K562 (cell line): ENCODE results near the gene SYT7. TPM values are rescaled to one million over a fixed set of nuclear protein-coding genes. Genes with fewer than 3 reads are reported as not detected.

Source experiments
- ATAC-seq: fragments of 200-7000 bp; cut with Tn5 transposase; 3 replicates; pipeline ENCODE4 v1.9.1; 2020; ENCODE audit warnings: moderate library complexity
- BruUV-seq: library from RNA; stranded (reverse); fragments of 400-500 nt; replicated peaks from 2 replicates; lab custom pipeline; 2021; lab: Mats Ljungman, UMichigan
- CTCF ChIA-PET: fragments of 300-600 bp; formaldehyde crosslinking; extraction: SDS; loops from one replicate; lab custom pipeline; 2021; ENCODE audit warnings: low intra/inter-chr PET ratio; lab: Yijun Ruan, JAX
- POLR2A ChIA-PET: fragments of 300-600, 350-650 bp; sonication (Branson Sonifier 250); formaldehyde crosslinking; extraction: SDS; loops from one replicate; lab custom pipeline; 2021; ENCODE audit warnings: antibody characterized with exemption, inconsistent platforms; lab: Yijun Ruan, JAX
- DNase-seq, 4 experiments: peaks; one replicate each; pipeline versions ENCODE4 v3.0.0 to v3.0.0-alpha.2; 2011 to 2018; ENCODE audit warnings: low spot score in 3 of 4, mixed read lengths in 3 of 4; ENCODE audit errors: extremely low read depth in 1 of 4
- FAIRE-seq: peaks from 2 replicates; lab custom pipeline; 2011; peaks lifted over from hg19 to GRCh38; lab: Jason Lieb, UNC
- H2AFZ ChIP-seq: 2 replicates; pipeline ENCODE4 v1.6.0; 2011; ENCODE audit warnings: low read depth, low read length, control low read depth, inconsistent platforms
- H3K27ac ChIP-seq: fragments of 200-600 bp; 3 replicates; pipeline ENCODE4 v1.8.0; 2011; ENCODE audit warnings: low read depth, mild to moderate bottlenecking, control low read depth, inconsistent platforms, low read length, moderate library complexity, mixed read lengths; ENCODE audit errors: extremely low read depth
- H3K27me3 ChIP-seq, 2 experiments: fragments of 300-600 bp in 1 of 2; 2 replicates in 1 of 2; 3 replicates in 1 of 2; pipeline versions ENCODE4 v1.6.0 to v1.8.0; 2011; ENCODE audit warnings: inconsistent platforms in 2 of 2, low read length in 2 of 2, mild to moderate bottlenecking in 1 of 2, mixed read lengths in 1 of 2, moderate library complexity in 1 of 2; ENCODE audit not compliant: control insufficient read depth in 2 of 2, insufficient read depth in 2 of 2
- H3K36me3 ChIP-seq: fragments of 300-600 bp; 3 replicates; pipeline ENCODE4 v1.8.0; 2011; ENCODE audit warnings: mild to moderate bottlenecking, low read length, inconsistent platforms; ENCODE audit not compliant: control insufficient read depth, insufficient read depth
- H3K4me1 ChIP-seq, 2 experiments: fragments of 200-600 bp in 1 of 2; replicated peaks in 1 of 2; 2 replicates in 1 of 2; 3 replicates in 1 of 2; pipeline versions ENCODE4 v1.5.1 to v1.8.0; 2011; ENCODE audit warnings: inconsistent platforms in 2 of 2, low read length in 2 of 2, mild to moderate bottlenecking in 1 of 2, mixed read lengths in 1 of 2, moderate library complexity in 1 of 2; ENCODE audit not compliant: control insufficient read depth in 2 of 2, insufficient read depth in 2 of 2
- H3K4me2 ChIP-seq: 2 replicates; pipeline ENCODE4 v1.6.1; 2011; ENCODE audit warnings: low read length, control low read depth, inconsistent platforms, mixed read lengths; ENCODE audit not compliant: insufficient read depth
- H3K4me3 ChIP-seq: fragments of 200-600 bp; sonication (generic), shearing (Covaris generic); 2 replicates; pipeline ENCODE4 v1.5.1; 2016; ENCODE audit warnings: control low read depth, inconsistent platforms
- H3K79me2 ChIP-seq: fragments of 200-600 bp; 3 replicates; pipeline ENCODE4 v1.8.0; 2011; ENCODE audit warnings: low read length, inconsistent platforms; ENCODE audit not compliant: control insufficient read depth, insufficient read depth
- H3K9ac ChIP-seq, 2 experiments: 2 replicates each; pipeline versions ENCODE4 v1.6.0 to v1.6.1; 2011; ENCODE audit warnings: low read depth in 2 of 2, low read length in 2 of 2, control low read depth in 1 of 2, inconsistent platforms in 1 of 2, mild to moderate bottlenecking in 1 of 2, mixed read lengths in 1 of 2; ENCODE audit not compliant: insufficient read depth in 1 of 2
- H3K9me1 ChIP-seq: one replicate; pipeline ENCODE4 v1.6.0; 2011; ENCODE audit warnings: inconsistent platforms, mild to moderate bottlenecking, low read length, moderate library complexity; ENCODE audit not compliant: control insufficient read depth, insufficient read depth
- H3K9me3 ChIP-seq: replicated peaks from 2 replicates; pipeline ENCODE4 v1.5.1; 2011; ENCODE audit warnings: low read depth, low read length, inconsistent platforms; ENCODE audit not compliant: control insufficient read depth, insufficient read depth
- H4K20me1 ChIP-seq: replicated peaks from 2 replicates; pipeline ENCODE4 v1.6.1; 2011; ENCODE audit warnings: low read length, inconsistent platforms, mixed read lengths; ENCODE audit not compliant: control insufficient read depth, insufficient read depth
- BDP1 ChIP-seq: IDR thresholded peaks from 3 replicates; pipeline ENCODE4 v1.6.1; 2011; ENCODE audit not compliant: insufficient read length, insufficient read depth
- HDAC2 ChIP-seq: fragments of 450-650 bp; IDR thresholded peaks from 2 replicates; pipeline ENCODE4 v1.6.1; 2016; ENCODE audit warnings: mild to moderate bottlenecking
- ZBTB17 ChIP-seq: fragments of 450-650 bp; formaldehyde crosslinking; IDR thresholded peaks from 2 replicates; pipeline ENCODE4 v1.4.0; 2020; ENCODE audit warnings: mild to moderate bottlenecking
- ZNF140 ChIP-seq: fragments of 250-450 bp; sonication (Bioruptor Pico); IDR thresholded peaks from 2 replicates; pipeline ENCODE4 v1.8.0; 2021; ENCODE audit warnings: moderate library complexity, mild to moderate bottlenecking, inconsistent platforms
- WGBS: fragments of 100-300 bp; shearing (Covaris generic); methylation state at CpG from one replicate; pipeline ENCODE4 v1.1.6; 2016; ENCODE audit warnings: low coverage, mixed read lengths; ENCODE audit not compliant: insufficient coverage; ENCODE audit errors: missing lambda C conversion rate; 5-methylcytosine and 5-hydroxymethylcytosine counted together
- in situ Hi-C: fragments of 300-500 bp; cut with MboI; formaldehyde crosslinking; loops from 4 replicates; pipeline ENCODE4 v1.15.0; 2018; ENCODE audit warnings: inconsistent platforms, mixed read lengths
- intact Hi-C: fragments of 100-400 bp; cut with micrococcal nuclease; formaldehyde crosslinking; loops from 2 replicates; pipeline ENCODE4 v1.14.2; 2022
- polyA plus RNA-seq, 8 experiments: library from polyadenylated mRNA; depleted of rRNA in 4 of 8; stranded (reverse) in 5 of 8; unstranded in 3 of 8; fragments of >200 nt; fragmentation: Nextera tagmentation in 2 of 8; fragmentation: Illumina TruSeq in 1 of 8; extraction: Ambion mirVana in 2 of 8; extraction: Trizol in 1 of 8; gene quantifications; 2 replicates each; pipeline versions ENCODE4 v1.2.1 to v1.2.3, GENCODE V29; 2011 to 2014; ENCODE audit warnings: inconsistent platforms in 1 of 8, missing spikeins in 1 of 8
- total RNA-seq, 7 experiments: library from RNA; depleted of rRNA in 6 of 7; stranded (reverse); fragments of >200 nt in 6 of 7; fragmentation: Illumina TruSeq in 2 of 7; extraction: Trizol in 2 of 7; gene quantifications; 2 replicates each; pipeline versions ENCODE4 v1.2.1 to v1.2.3, GENCODE V29; 2011 to 2021; ENCODE audit warnings: low replicate concordance in 1 of 7
- TF ChIP-seq, protein P1 (sequence below), 2 experiments: fragments of 450-650 bp in 1 of 2; sonication (generic) in 1 of 2; formaldehyde crosslinking in 1 of 2; IDR thresholded peaks in 1 of 2; conservative IDR thresholded peaks in 1 of 2; 2 replicates each; pipeline versions ENCODE4 v1.6.1 to v1.8.1; 2016 to 2023; ENCODE audit warnings: mild to moderate bottlenecking in 2 of 2, moderate library complexity in 2 of 2, inconsistent platforms in 1 of 2, missing genetic modification reagents in 1 of 2

The SYT7 gene
- total and polyA plus RNA-seq, 9 of the 15 experiments (the other 6 are each of a cell fraction or from before 2014, with no cell fraction given) = 0.01 to 0.51 (median 0.16) TPM; not detected in 1

DNA sequence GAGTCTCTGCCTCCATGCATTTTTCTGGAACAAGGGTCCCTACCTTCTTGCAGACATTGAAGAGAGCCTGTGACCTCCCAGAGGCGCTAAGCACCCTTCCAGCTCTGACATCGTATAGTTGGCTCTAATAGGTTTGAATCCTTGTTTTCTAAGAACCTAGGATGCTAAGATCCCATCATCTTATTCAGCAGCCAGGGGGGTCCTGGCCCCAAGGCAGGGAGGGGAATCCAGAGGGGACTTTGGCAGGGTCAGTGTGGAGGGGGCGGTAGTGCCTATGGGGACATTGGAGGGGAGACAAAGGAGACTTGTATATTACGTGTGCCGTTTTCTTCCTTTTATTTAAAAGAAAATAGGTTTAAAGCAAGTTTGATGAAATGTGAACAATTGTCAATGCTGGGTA, 75.8 kb downstream of the SYT7 start:
- H3K4me1 ChIP-seq = peaks cover 0 to 23% of the 10 kb centered on the region in 2 experiments; a peak in 3 of 5 replicates
- in situ Hi-C loops (no loop called here), intact Hi-C loops (no loop called here)
- ATAC-seq (no peak), DNase-seq (no peak), FAIRE-seq (no peak)
- H3K4me2 ChIP-seq = no peak overlapping the region
- TF ChIP-seq BDP1 = no peak
- no peak for TF ChIP-seq HDAC2
- TF ChIP-seq ZNF140 = no peak
- no peak for TF ChIP-seq ZBTB17 (CRISPR knock-in tag)
- TF ChIP-seq, protein P1, sequence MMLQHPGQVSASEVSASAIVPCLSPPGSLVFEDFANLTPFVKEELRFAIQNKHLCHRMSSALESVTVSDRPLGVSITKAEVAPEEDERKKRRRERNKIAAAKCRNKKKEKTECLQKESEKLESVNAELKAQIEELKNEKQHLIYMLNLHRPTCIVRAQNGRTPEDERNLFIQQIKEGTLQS (IDR thresholded peaks at IDR 0.05) = no peak
- TF ChIP-seq, protein P1 (CRISPR knock-in tag; conservative IDR thresholded peaks at IDR 0.05) = no peak
- no TSS peak for BruUV-seq
- peaks cover 13 to 58% of the 10 kb centered on the region in 2 experiments for H3K27me3 ChIP-seq
- no peak overlapping the region for H3K27ac ChIP-seq
- no peaks in the 10 kb centered on the region for H3K36me3 ChIP-seq
- CTCF ChIA-PET = no interaction called here
- 8% methylated on average over 5 of the region's 5 CpGs for WGBS
- H3K9ac ChIP-seq = no peak overlapping the region
- 0 out of 2 replicates have a peak, but pooled peaks cover 4% of the 10 kb centered on the region for H4K20me1 ChIP-seq
- no peaks in the 10 kb centered on the region for H3K9me3 ChIP-seq
- H2AFZ ChIP-seq = no peak overlapping the region
- peaks cover 4% of the 10 kb centered on the region for H3K9me1 ChIP-seq
- POLR2A ChIA-PET = no interaction called here
- no peaks in the 10 kb centered on the region for H3K79me2 ChIP-seq
- no peak overlapping the region for H3K4me3 ChIP-seq
